ENCODE data around the gene NT5E. TPM values are rescaled to one million over a fixed set of nuclear protein-coding genes. Genes with fewer than 3 reads are reported as not detected.

The NT5E gene
- total RNA-seq, 1 experiment from 2014 or later: 0.52 TPM

DNA sequence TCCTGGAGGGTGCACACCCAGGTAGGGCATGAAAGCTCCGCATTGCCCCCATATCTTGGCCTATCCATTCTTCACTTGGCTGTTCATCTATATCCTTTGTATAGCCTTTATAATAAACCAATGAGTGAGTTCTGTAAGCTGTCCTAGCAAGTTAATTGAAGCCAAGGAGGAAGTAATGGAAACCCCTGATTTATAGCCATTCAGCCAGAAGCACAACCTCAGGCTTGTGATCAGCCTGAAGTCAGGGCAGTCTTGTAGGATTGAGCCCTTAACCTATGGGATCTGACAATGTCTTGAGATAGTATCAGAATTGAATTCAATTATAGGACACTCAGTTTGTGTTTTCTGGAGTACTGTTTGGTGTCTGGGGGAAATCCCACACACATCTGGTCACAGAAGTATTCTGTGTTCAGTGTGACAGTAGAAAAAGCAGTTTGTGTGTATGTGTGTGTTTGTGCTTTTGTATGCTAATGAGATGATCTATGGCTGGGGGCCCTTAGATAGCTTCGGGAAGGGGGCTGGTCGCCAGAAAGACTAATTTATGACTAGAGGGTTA is 5.7 kb downstream of the NT5E start:
- Histone ChIP-seq H2AK5ac (ENCODE audit: insufficient read length, low read length) (no peak overlapping the region), H4K8ac (replicated peaks; ENCODE audit: insufficient read length, low read depth, low read length) (no peak overlapping the region), H4K20me1 (ENCODE audit: control insufficient read depth, insufficient read depth, insufficient read length) (no peaks in the 10 kb centered on the region), H3K27ac (ENCODE audit: insufficient read length, low read depth, low read length) (no peak overlapping the region), H3K79me1 (ENCODE audit: insufficient read depth, low read depth, low read length, poor library complexity, severe bottlenecking) (no peaks in the 10 kb centered on the region), H3K79me2 (ENCODE audit: insufficient read depth, low read length) (no peaks in the 10 kb centered on the region), H3K4me1 (ENCODE audit: insufficient read depth, low read length) (peaks cover 7% of the 10 kb centered on the region; the same call in 1 of the 2 replicates), H3K9ac (ENCODE audit: extremely low read depth, insufficient read length, low read length) (no peak overlapping the region), H3K4me2 (ENCODE audit: insufficient read depth, insufficient read length, low read length) (no peak overlapping the region), H3K14ac (ENCODE audit: insufficient read depth, low read length) (no peak overlapping the region), H2AFZ (ENCODE audit: low read length) (no peak overlapping the region), H3K56ac (ENCODE audit: insufficient read length, low read depth, low read length) (no peak overlapping the region), H3K18ac (ENCODE audit: insufficient read length, low read depth, low read length) (no peak overlapping the region), H3K23ac (ENCODE audit: insufficient read length, low read depth, low read length) (no peak overlapping the region), H3K27me3 (ENCODE audit: insufficient read depth, low read length) (peaks cover 13% of the 10 kb centered on the region; the same call in 1 of the 2 replicates), H2BK120ac (ENCODE audit: low read depth, low read length, poor library complexity, severe bottlenecking) (no peak overlapping the region), H3K23me2 (ENCODE audit: insufficient read length, low read depth, low read length, poor library complexity, severe bottlenecking) (peaks cover under 1% of the 10 kb centered on the region), H4K91ac (ENCODE audit: insufficient read length, low read depth, low read length) (no peak overlapping the region), H4K5ac (ENCODE audit: insufficient read length, low read depth, low read length) (no peak overlapping the region), H2BK12ac (ENCODE audit: insufficient read length, low read depth, low read length) (no peak overlapping the region), H2BK15ac (ENCODE audit: low read depth, low read length) (no peak overlapping the region), H2BK20ac (ENCODE audit: low read depth, low read length, poor library complexity, severe bottlenecking) (no peak overlapping the region), H3K9me3 (ENCODE audit: control insufficient read depth, low read depth, low read length) (no peaks in the 10 kb centered on the region), H2BK5ac (ENCODE audit: insufficient read length, low read length) (no peak overlapping the region), H3T11ph (ENCODE audit: low read length) (no peak overlapping the region), H3K4ac (ENCODE audit: low read depth, low read length) (no peak overlapping the region)
- Mint-ChIP-seq H3K27me3 (ENCODE audit: low read depth) (peaks cover 36% of the 10 kb centered on the region), H3K27ac (no peak overlapping the region), H3K36me3 (ENCODE audit: insufficient read depth in 1 of 3, low read depth in 3 of 3) (no peaks in the 10 kb centered on the region), H3K4me3 (no peak overlapping the region), H3K9me3 (no peaks in the 10 kb centered on the region; a peak in 1 of 5 replicates), H3K4me1 (peaks cover 18 to 21% of the 10 kb centered on the region in 2 experiments)
- DNase-seq: no peak
- TF ChIP-seq, protein P1, sequence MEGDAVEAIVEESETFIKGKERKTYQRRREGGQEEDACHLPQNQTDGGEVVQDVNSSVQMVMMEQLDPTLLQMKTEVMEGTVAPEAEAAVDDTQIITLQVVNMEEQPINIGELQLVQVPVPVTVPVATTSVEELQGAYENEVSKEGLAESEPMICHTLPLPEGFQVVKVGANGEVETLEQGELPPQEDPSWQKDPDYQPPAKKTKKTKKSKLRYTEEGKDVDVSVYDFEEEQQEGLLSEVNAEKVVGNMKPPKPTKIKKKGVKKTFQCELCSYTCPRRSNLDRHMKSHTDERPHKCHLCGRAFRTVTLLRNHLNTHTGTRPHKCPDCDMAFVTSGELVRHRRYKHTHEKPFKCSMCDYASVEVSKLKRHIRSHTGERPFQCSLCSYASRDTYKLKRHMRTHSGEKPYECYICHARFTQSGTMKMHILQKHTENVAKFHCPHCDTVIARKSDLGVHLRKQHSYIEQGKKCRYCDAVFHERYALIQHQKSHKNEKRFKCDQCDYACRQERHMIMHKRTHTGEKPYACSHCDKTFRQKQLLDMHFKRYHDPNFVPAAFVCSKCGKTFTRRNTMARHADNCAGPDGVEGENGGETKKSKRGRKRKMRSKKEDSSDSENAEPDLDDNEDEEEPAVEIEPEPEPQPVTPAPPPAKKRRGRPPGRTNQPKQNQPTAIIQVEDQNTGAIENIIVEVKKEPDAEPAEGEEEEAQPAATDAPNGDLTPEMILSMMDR (conservative IDR thresholded peaks at IDR 0.05): no peak
- WGBS (ENCODE audit: extremely low coverage, insufficient read length, low lambda C conversion rate): no CpG with 5 or more reads among the region's 3 CpGs
